NB4 (cell line): Measurements from ENCODE around the gene SLC37A2.

Experiments used
- MYC ChIP-seq: IDR thresholded peaks from 2 replicates; pipeline ENCODE4 v1.6.1; 2011; ENCODE audit warnings: low read depth, low read length
- POLR2A ChIP-seq: IDR thresholded peaks from 2 replicates; pipeline ENCODE4 v1.6.1; 2011; ENCODE audit warnings: mild to moderate bottlenecking; ENCODE audit not compliant: insufficient read length; ENCODE audit errors: extremely low read depth
- TF ChIP-seq, protein P1 (sequence below): IDR thresholded peaks from one replicate; pipeline ENCODE4 v1.5.1; 2012; ENCODE audit warnings: low read depth, low read length

DNA sequence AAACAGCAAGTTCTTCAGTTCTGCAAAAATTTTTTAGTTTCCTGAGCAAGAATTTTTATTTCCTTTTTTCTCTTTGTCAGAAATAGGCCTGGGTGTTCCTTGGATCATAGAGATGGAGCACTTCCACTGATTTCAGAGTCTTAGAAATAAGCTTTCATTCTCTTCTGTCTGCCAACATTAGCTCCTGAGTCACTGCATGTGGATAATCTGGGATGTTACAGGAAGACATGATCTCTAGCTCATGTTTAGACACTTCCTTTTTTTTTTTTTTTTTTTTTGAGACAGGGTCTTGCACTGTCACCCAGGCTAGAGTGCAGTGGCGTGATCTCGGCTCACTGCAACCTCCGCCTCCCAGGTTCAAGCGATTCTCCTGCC, 61.5 kb downstream of the SLC37A2 start:
- TF ChIP-seq, protein P1, sequence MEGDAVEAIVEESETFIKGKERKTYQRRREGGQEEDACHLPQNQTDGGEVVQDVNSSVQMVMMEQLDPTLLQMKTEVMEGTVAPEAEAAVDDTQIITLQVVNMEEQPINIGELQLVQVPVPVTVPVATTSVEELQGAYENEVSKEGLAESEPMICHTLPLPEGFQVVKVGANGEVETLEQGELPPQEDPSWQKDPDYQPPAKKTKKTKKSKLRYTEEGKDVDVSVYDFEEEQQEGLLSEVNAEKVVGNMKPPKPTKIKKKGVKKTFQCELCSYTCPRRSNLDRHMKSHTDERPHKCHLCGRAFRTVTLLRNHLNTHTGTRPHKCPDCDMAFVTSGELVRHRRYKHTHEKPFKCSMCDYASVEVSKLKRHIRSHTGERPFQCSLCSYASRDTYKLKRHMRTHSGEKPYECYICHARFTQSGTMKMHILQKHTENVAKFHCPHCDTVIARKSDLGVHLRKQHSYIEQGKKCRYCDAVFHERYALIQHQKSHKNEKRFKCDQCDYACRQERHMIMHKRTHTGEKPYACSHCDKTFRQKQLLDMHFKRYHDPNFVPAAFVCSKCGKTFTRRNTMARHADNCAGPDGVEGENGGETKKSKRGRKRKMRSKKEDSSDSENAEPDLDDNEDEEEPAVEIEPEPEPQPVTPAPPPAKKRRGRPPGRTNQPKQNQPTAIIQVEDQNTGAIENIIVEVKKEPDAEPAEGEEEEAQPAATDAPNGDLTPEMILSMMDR, result no peak
- TF ChIP-seq POLR2A, result no peak
- TF ChIP-seq MYC, result no peak
